ENCODE results near the gene VDAC1.

The VDAC1 gene

DNA sequence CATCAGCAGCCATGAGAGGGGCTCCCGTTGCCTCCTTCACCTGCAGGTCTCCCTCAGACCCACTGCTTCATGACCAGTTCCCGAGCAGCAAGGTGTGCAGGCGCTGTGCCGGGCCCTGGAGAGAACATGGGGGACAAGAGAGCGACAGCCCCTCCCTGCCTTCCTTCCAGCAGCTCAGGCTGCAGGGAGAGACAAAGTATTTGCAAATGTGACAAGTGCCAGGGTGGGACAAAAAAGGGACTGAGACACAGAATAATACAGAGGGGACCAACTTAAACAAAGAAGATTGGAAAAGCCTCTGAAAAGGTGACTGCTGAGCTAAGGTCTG is 22.5 kb upstream of the VDAC1 start:
- no peak overlapping the region for H3K23ac ChIP-seq (ENCODE audit: low read length in 2 of 2)
- DNase-seq = no peak
- H3K27ac ChIP-seq (ENCODE audit: low read length, poor library complexity, severe bottlenecking) = no peak overlapping the region
- no peak overlapping the region for H3K9ac ChIP-seq (ENCODE audit: low read length)
- no peak overlapping the region for H2BK15ac ChIP-seq (ENCODE audit: low read depth, poor library complexity, severe bottlenecking)
- H2BK5ac ChIP-seq (ENCODE audit: low read depth, low read length, poor library complexity, severe bottlenecking) = no peak overlapping the region
- no peak overlapping the region for H3K4me3 ChIP-seq (ENCODE audit: insufficient read depth in 1 of 2, low read depth in 1 of 2, low read length in 2 of 2)
- H3K4ac ChIP-seq (ENCODE audit: low read depth in 1 of 2, low read length in 2 of 2) = no peak overlapping the region
- H4K8ac ChIP-seq (ENCODE audit: low read length) = no peak overlapping the region
- no peak overlapping the region for H3K18ac ChIP-seq (ENCODE audit: low read depth in 1 of 2, low read length in 2 of 2)
- no peaks in the 10 kb centered on the region for H3K9me3 ChIP-seq (ENCODE audit: control insufficient read depth, low read length)
- H3K14ac ChIP-seq (ENCODE audit: low read length in 2 of 2) = no peak overlapping the region
- peaks cover 0 to 22% of the 10 kb centered on the region in 2 experiments for H3K27me3 ChIP-seq (ENCODE audit: control insufficient read depth in 1 of 2, insufficient read depth in 1 of 2, low read length in 2 of 2)
- no peak overlapping the region for H3K4me2 ChIP-seq (ENCODE audit: low read length, poor library complexity, severe bottlenecking)
- no peak overlapping the region for H2AFZ ChIP-seq (ENCODE audit: low read depth, low read length)
- H4K91ac ChIP-seq (ENCODE audit: low read length) = no peak overlapping the region
- H2AK5ac ChIP-seq (ENCODE audit: low read length, severe bottlenecking) = no peak overlapping the region
- H3K36me3 ChIP-seq (ENCODE audit: control insufficient read depth in 1 of 2, insufficient read depth in 2 of 2, low read depth in 1 of 2, low read length in 2 of 2) = no peaks in the 10 kb centered on the region
- WGBS = 89% methylated on average over 5 of the region's 5 CpGs
- H3K79me1 ChIP-seq (replicated peaks; ENCODE audit: low read length, poor library complexity, severe bottlenecking) = no peaks in the 10 kb centered on the region
- H2BK12ac ChIP-seq (ENCODE audit: low read length in 2 of 2) = no peak overlapping the region
- peaks cover 4% of the 10 kb centered on the region for H3K4me1 ChIP-seq (ENCODE audit: control insufficient read depth, insufficient read depth, low read depth, low read length)
- no peak overlapping the region for H2BK120ac ChIP-seq (ENCODE audit: low read depth, low read length)

DNA sequence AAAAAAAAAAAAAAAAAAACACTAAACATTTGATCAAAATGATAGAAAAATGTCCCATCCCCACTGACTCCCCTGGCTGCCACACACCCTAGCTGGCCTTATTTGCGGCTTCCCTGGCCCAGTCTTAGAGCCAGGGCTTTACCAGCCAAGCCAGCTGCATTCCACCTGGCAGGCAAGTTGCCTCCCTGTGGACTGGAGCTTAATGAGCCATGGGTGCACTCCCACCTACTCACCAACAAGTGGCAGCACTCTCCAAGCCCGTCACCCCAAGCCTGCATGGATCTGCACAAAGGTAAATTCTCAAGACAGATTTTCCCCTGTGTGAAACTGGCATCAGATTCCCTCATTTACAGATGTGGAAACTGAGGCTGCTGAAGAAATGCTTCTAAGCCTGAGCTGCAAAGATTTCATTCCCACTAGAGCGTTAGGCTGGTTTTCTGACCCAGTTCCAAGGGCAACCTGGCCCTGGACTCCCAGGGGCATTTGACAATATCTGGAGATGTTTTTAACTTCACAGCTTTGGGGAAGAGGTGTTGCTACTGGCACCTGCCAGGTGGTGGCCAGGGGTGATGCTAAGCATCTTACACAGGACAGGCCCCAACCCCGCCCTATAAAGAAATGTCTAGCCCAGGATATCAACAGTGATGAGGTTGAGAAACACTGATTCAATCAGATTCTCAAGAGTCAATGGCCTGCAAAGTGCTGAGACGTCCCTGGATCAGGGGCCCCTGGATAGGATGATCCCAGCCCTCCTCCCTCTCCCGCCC is 21.9 kb upstream of the VDAC1 start:
- Histone ChIP-seq H2BK5ac (ENCODE audit: low read depth, low read length, poor library complexity, severe bottlenecking) (no peak overlapping the region), H3K4me1 (ENCODE audit: control insufficient read depth, insufficient read depth, low read depth, low read length) (peaks cover 4% of the 10 kb centered on the region), H3K4ac (ENCODE audit: low read depth in 1 of 2, low read length in 2 of 2) (no peak overlapping the region), H2BK120ac (ENCODE audit: low read depth, low read length) (no peak overlapping the region), H2BK12ac (ENCODE audit: low read length in 2 of 2) (no peak overlapping the region), H4K8ac (ENCODE audit: low read length) (no peak overlapping the region), H3K9me3 (ENCODE audit: control insufficient read depth, low read length) (no peaks in the 10 kb centered on the region), H3K18ac (ENCODE audit: low read depth in 1 of 2, low read length in 2 of 2) (no peak overlapping the region), H3K23ac (ENCODE audit: low read length in 2 of 2) (no peak overlapping the region), H2AK5ac (ENCODE audit: low read length, severe bottlenecking) (no peak overlapping the region), H2BK15ac (ENCODE audit: low read depth, poor library complexity, severe bottlenecking) (no peak overlapping the region), H3K36me3 (ENCODE audit: control insufficient read depth in 1 of 2, insufficient read depth in 2 of 2, low read depth in 1 of 2, low read length in 2 of 2) (no peaks in the 10 kb centered on the region), H3K9ac (ENCODE audit: low read length) (no peak overlapping the region), H2AFZ (ENCODE audit: low read depth, low read length) (no peak overlapping the region), H3K14ac (ENCODE audit: low read length in 2 of 2) (no peak overlapping the region), H3K4me3 (ENCODE audit: insufficient read depth in 1 of 2, low read depth in 1 of 2, low read length in 2 of 2) (no peak overlapping the region), H3K4me2 (ENCODE audit: low read length, poor library complexity, severe bottlenecking) (no peak overlapping the region), H4K91ac (ENCODE audit: low read length) (no peak overlapping the region), H3K27ac (ENCODE audit: low read length, poor library complexity, severe bottlenecking) (no peak overlapping the region), H3K79me1 (replicated peaks; ENCODE audit: low read length, poor library complexity, severe bottlenecking) (no peaks in the 10 kb centered on the region), H3K27me3 (ENCODE audit: control insufficient read depth in 1 of 2, insufficient read depth in 1 of 2, low read length in 2 of 2) (peaks cover 0 to 22% of the 10 kb centered on the region in 2 experiments)
- 68% methylated on average over 6 of the region's 6 CpGs for WGBS
- DNase-seq = peak; percentile 61

DNA sequence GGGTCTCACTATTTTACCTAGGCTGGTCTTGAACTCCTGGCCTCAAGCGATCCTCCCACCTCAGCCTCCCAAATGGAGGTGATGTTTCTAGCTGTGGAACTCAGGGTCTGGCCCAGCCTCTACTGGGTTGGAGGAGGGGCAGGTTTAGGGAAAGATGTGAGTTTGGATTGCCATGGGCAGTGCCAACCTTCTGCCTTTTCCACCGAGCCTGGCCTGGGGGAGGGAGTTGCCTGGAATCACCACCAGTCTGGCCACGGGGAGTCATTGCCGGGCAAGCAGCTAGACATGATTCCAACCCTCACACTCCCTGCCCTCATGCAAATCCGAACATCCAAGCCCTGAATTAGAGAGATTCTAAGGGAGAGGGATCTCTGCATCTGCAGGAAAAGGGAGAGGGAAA is 21.0 kb upstream of the VDAC1 start:
- Histone ChIP-seq H4K91ac (ENCODE audit: low read length) (no peak overlapping the region), H3K14ac (ENCODE audit: low read length in 2 of 2) (no peak overlapping the region), H3K4me2 (ENCODE audit: low read length, poor library complexity, severe bottlenecking) (no peak overlapping the region), H3K4me3 (ENCODE audit: insufficient read depth in 1 of 2, low read depth in 1 of 2, low read length in 2 of 2) (no peak overlapping the region), H2BK5ac (ENCODE audit: low read depth, low read length, poor library complexity, severe bottlenecking) (no peak overlapping the region), H3K4ac (ENCODE audit: low read depth in 1 of 2, low read length in 2 of 2) (no peak overlapping the region), H2AK5ac (ENCODE audit: low read length, severe bottlenecking) (no peak overlapping the region), H2AFZ (ENCODE audit: low read depth, low read length) (no peak overlapping the region), H3K4me1 (ENCODE audit: control insufficient read depth, insufficient read depth, low read depth, low read length) (peaks cover 4% of the 10 kb centered on the region), H2BK120ac (ENCODE audit: low read depth, low read length) (no peak overlapping the region), H3K79me1 (replicated peaks; ENCODE audit: low read length, poor library complexity, severe bottlenecking) (no peaks in the 10 kb centered on the region), H3K9ac (ENCODE audit: low read length) (no peak overlapping the region), H2BK12ac (ENCODE audit: low read length in 2 of 2) (no peak overlapping the region), H3K23ac (ENCODE audit: low read length in 2 of 2) (no peak overlapping the region), H4K8ac (ENCODE audit: low read length) (no peak overlapping the region), H3K27me3 (ENCODE audit: control insufficient read depth in 1 of 2, insufficient read depth in 1 of 2, low read length in 2 of 2) (peaks cover 0 to 22% of the 10 kb centered on the region in 2 experiments), H3K9me3 (ENCODE audit: control insufficient read depth, low read length) (no peaks in the 10 kb centered on the region), H2BK15ac (ENCODE audit: low read depth, poor library complexity, severe bottlenecking) (no peak overlapping the region), H3K27ac (ENCODE audit: low read length, poor library complexity, severe bottlenecking) (no peak overlapping the region), H3K36me3 (ENCODE audit: control insufficient read depth in 1 of 2, insufficient read depth in 2 of 2, low read depth in 1 of 2, low read length in 2 of 2) (no peaks in the 10 kb centered on the region), H3K18ac (ENCODE audit: low read depth in 1 of 2, low read length in 2 of 2) (no peak overlapping the region)
- DNase-seq = no peak
- WGBS = 100% methylated on average over 1 of the region's 5 CpGs

DNA sequence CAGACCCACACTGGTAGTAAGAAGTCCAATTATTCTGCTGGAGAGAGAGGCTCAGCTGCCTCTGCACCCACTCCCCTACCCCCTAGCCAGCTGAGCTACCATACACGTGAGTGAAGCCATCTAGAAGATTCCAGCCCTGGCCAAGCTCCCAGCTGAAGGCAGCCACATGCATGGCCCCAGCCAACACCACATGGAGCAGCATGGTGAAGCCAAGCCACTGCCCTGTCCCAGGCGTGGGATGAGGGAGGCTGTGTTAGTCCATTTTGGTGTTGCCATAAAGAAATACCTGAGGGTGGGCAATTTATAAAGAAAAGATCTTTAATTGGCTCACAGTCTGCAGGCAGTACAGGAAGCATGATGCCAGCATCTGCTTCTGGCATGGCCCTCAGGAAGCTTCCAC is 20.0 kb upstream of the VDAC1 start:
- Histone ChIP-seq H3K79me1 (replicated peaks; ENCODE audit: low read length, poor library complexity, severe bottlenecking) (no peaks in the 10 kb centered on the region), H3K14ac (ENCODE audit: low read length in 2 of 2) (no peak overlapping the region), H3K9me3 (ENCODE audit: control insufficient read depth, low read length) (no peaks in the 10 kb centered on the region), H3K4me2 (ENCODE audit: low read length, poor library complexity, severe bottlenecking) (no peak overlapping the region), H2BK120ac (ENCODE audit: low read depth, low read length) (no peak overlapping the region), H3K4me1 (ENCODE audit: control insufficient read depth, insufficient read depth, low read depth, low read length) (peaks cover 4% of the 10 kb centered on the region), H2AK5ac (ENCODE audit: low read length, severe bottlenecking) (no peak overlapping the region), H2BK5ac (ENCODE audit: low read depth, low read length, poor library complexity, severe bottlenecking) (no peak overlapping the region), H3K9ac (ENCODE audit: low read length) (no peak overlapping the region), H3K27me3 (ENCODE audit: control insufficient read depth in 1 of 2, insufficient read depth in 1 of 2, low read length in 2 of 2) (peaks cover 0 to 28% of the 10 kb centered on the region in 2 experiments), H2AFZ (ENCODE audit: low read depth, low read length) (no peak overlapping the region), H3K36me3 (ENCODE audit: control insufficient read depth in 1 of 2, insufficient read depth in 2 of 2, low read depth in 1 of 2, low read length in 2 of 2) (no peaks in the 10 kb centered on the region), H3K4ac (ENCODE audit: low read depth in 1 of 2, low read length in 2 of 2) (no peak overlapping the region), H3K27ac (ENCODE audit: low read length, poor library complexity, severe bottlenecking) (no peak overlapping the region), H3K4me3 (ENCODE audit: insufficient read depth in 1 of 2, low read depth in 1 of 2, low read length in 2 of 2) (no peak overlapping the region), H4K91ac (ENCODE audit: low read length) (no peak overlapping the region), H3K23ac (ENCODE audit: low read length in 2 of 2) (no peak overlapping the region), H4K8ac (ENCODE audit: low read length) (no peak overlapping the region), H2BK15ac (ENCODE audit: low read depth, poor library complexity, severe bottlenecking) (no peak overlapping the region), H3K18ac (ENCODE audit: low read depth in 1 of 2, low read length in 2 of 2) (no peak overlapping the region), H2BK12ac (ENCODE audit: low read length in 2 of 2) (no peak overlapping the region)
- no peak for DNase-seq
- 98% methylated on average over 2 of the region's 2 CpGs for WGBS

All from mesenchymal stem cell (in vitro differentiated cells and primary cell).